CD4-positive, alpha-beta memory T cell (primary cell): ENCODE data around the gene TSPYL4. TPM values are rescaled to one million over a fixed set of nuclear protein-coding genes. Genes with fewer than 3 reads are reported as not detected.

Source experiments
- CTCF ChIA-PET: fragments of 350-600 bp; sonication (Branson Sonifier 250); formaldehyde crosslinking; loops from one replicate; lab custom pipeline; 2021; ENCODE audit warnings: inconsistent platforms; ENCODE audit not compliant: partially characterized antibody; lab: Charles Lee
- POLR2A ChIA-PET: fragments of 350-600 bp; sonication (Branson Sonifier 250); formaldehyde crosslinking; loops from one replicate; lab custom pipeline; 2021; ENCODE audit not compliant: partially characterized antibody; lab: Charles Lee
- DNase-seq, 5 donors: peaks; one replicate each; pipeline versions ENCODE4 v3.0.0 to v3.0.0-alpha.2; 2020 to 2022; ENCODE audit warnings: mixed read lengths in 1 of 5
- H3K27ac ChIP-seq: one replicate; pipeline ENCODE4 v1.7.0; 2013; ENCODE audit warnings: low read depth, low read length
- H3K27me3 ChIP-seq: 2 replicates; pipeline ENCODE4 v1.7.0; 2013; ENCODE audit warnings: mild to moderate bottlenecking, low read length, moderate library complexity; ENCODE audit not compliant: insufficient read depth
- H3K36me3 ChIP-seq: 2 replicates; pipeline ENCODE4 v1.7.0; 2013; ENCODE audit warnings: mild to moderate bottlenecking, low read length, moderate library complexity; ENCODE audit not compliant: insufficient read depth
- H3K4me1 ChIP-seq: 2 replicates; pipeline ENCODE4 v1.7.0; 2013; ENCODE audit warnings: mild to moderate bottlenecking, low read length, moderate library complexity; ENCODE audit not compliant: insufficient read depth
- H3K4me3 ChIP-seq, 2 donors: one replicate each; pipeline ENCODE4 v1.7.0; 2013; ENCODE audit warnings: low read length in 2 of 2, mild to moderate bottlenecking in 1 of 2
- H3K9me3 ChIP-seq, 2 donors: one replicate each; pipeline ENCODE4 v1.7.0; 2013; ENCODE audit warnings: low read length in 2 of 2, control low read depth in 1 of 2; ENCODE audit not compliant: control insufficient read depth in 1 of 2
- H3K27ac Mint-ChIP-seq, 7 donors: one replicate each; pipeline ENCODE4 v1.8.0; 2020 to 2021; ENCODE audit warnings: mixed read lengths in 7 of 7, mild to moderate bottlenecking in 6 of 7, inconsistent platforms in 3 of 7, moderate library complexity in 3 of 7
- H3K27me3 Mint-ChIP-seq, 2 donors: one replicate each; pipeline ENCODE4 v1.8.0; 2020 to 2021; ENCODE audit warnings: mixed read lengths in 2 of 2
- H3K36me3 Mint-ChIP-seq, 2 donors: one replicate each; pipeline ENCODE4 v1.8.0; 2020 to 2021; ENCODE audit warnings: mixed read lengths in 2 of 2, inconsistent platforms in 1 of 2, mild to moderate bottlenecking in 1 of 2
- H3K4me1 Mint-ChIP-seq, 4 donors: one replicate each; pipeline ENCODE4 v1.8.0; 2020 to 2021; ENCODE audit warnings: mixed read lengths in 4 of 4, mild to moderate bottlenecking in 1 of 4
- H3K4me3 Mint-ChIP-seq, 8 donors: one replicate each; pipeline ENCODE4 v1.8.0; 2020 to 2021; ENCODE audit warnings: mixed read lengths in 8 of 8, mild to moderate bottlenecking in 7 of 8, moderate library complexity in 6 of 8, inconsistent platforms in 3 of 8
- H3K9me3 Mint-ChIP-seq, 8 donors: one replicate each; pipeline ENCODE4 v1.8.0; 2020 to 2021; ENCODE audit warnings: mixed read lengths in 8 of 8, mild to moderate bottlenecking in 5 of 8, inconsistent platforms in 3 of 8, moderate library complexity in 1 of 8
- intact Hi-C: fragments of 100-400 bp; cut with micrococcal nuclease; formaldehyde crosslinking; loops from one replicate; pipeline ENCODE4 v1.15.1; 2023
- polyA plus RNA-seq, 2 donors: library from polyadenylated mRNA; unstranded; fragments of 300-500 nt; fragmentation: Illumina TruSeq; gene quantifications; one replicate each; pipeline ENCODE4 v1.2.3, GENCODE V29; 2021
- total RNA-seq, 2 experiments: library from RNA; stranded (reverse); gene quantifications; one replicate each; pipeline ENCODE4 v1.2.3, GENCODE V29; 2021

TSPYL4 gene
- total and polyA plus RNA-seq, 4 experiments from 2014 or later: 8.0 to 23.0 (median 18.6) TPM

- Mint-ChIP-seq H3K4me1 (peaks cover 9 to 37% (median 24%) of the 10 kb centered on the region in 4 donors), H3K9me3 (no peaks in the 10 kb centered on the region), H3K4me3 (no peak overlapping the region), H3K27me3 (no peaks in the 10 kb centered on the region), H3K36me3 (peaks cover 0 to 8% of the 10 kb centered on the region in 2 donors), H3K27ac (no peak overlapping the region)
- CTCF ChIA-PET: interaction anchor here (0.7 to 5.3 kb wide), 4 partner anchors 14 to 37 kb away, joined by 3 to 28 read pairs (median 4); partner anchors contain the start of gene TSPYL1
- H3K27me3 ChIP-seq: no peaks in the 10 kb centered on the region
- H3K27ac ChIP-seq: peak overlapping the region; percentile 97
- H3K36me3 ChIP-seq: no peaks in the 10 kb centered on the region
- H3K9me3 ChIP-seq: no peaks in the 10 kb centered on the region
- intact Hi-C loops: loop anchor here (2.0 to 10.0 kb wide), 2 partner anchors 148 to 428 kb away; partner anchors contain the start of genes KPNA5 and NT5DC1
- DNase-seq: no peak
- peak overlapping the region; percentile 66 to 96 for H3K4me3 ChIP-seq
- POLR2A ChIA-PET: interaction anchor here (1.0 to 4.6 kb wide), 7 partner anchors 9 to 428 kb away, joined by 3 to 79 read pairs (median 5); partner anchors contain the start of genes KPNA5, NT5DC1, RWDD1 and TSPYL1
- H3K4me1 ChIP-seq: peaks cover 45% of the 10 kb centered on the region
These were observed 729 bp downstream of the TSPYL4 start for GRCh38 chr6:116253188-116253504.

- intact Hi-C loops: loop anchor here (2.0 to 10.0 kb wide), 2 partner anchors 147 to 429 kb away; partner anchors contain the start of genes KPNA5 and NT5DC1
- ChIA-PET POLR2A (interaction anchor here (4.6 kb wide), 1 partner anchor 27 kb away, joined by 79 read pairs; the partner anchor contains the start of gene TSPYL1), CTCF (interaction anchor here (0.8 to 5.3 kb wide), 3 partner anchors 18 to 36 kb away, joined by 3 to 28 read pairs (median 5); no protein-coding TSS in a partner anchor)
- no peaks in the 10 kb centered on the region for H3K9me3 ChIP-seq
- H3K36me3 ChIP-seq: no peaks in the 10 kb centered on the region
- DNase-seq: no peak
- H3K4me3 ChIP-seq: no peak overlapping the region
- peaks cover 45% of the 10 kb centered on the region for H3K4me1 ChIP-seq
- Mint-ChIP-seq H3K36me3 (peaks cover 0 to 8% of the 10 kb centered on the region in 2 donors), H3K9me3 (no peaks in the 10 kb centered on the region), H3K4me3 (peak overlapping the region in 5 of 8 donors; percentile 56 to 78 (median 64)), H3K4me1 (peaks cover 12 to 38% (median 26%) of the 10 kb centered on the region in 4 donors), H3K27me3 (no peaks in the 10 kb centered on the region), H3K27ac (peak overlapping the region in 5 of 7 donors; percentile 26 to 85 (median 74))
- H3K27me3 ChIP-seq: no peaks in the 10 kb centered on the region
- H3K27ac ChIP-seq: peak overlapping the region; percentile 97
These were observed 2.1 kb downstream of the TSPYL4 start for GRCh38 chr6:116251568-116252384.

GRCh38 chr6:116248577-116248976, 5.3 kb downstream of the TSPYL4 start:
- Mint-ChIP-seq H3K4me1 (peaks cover 12 to 38% (median 26%) of the 10 kb centered on the region in 4 donors), H3K27me3 (no peaks in the 10 kb centered on the region), H3K9me3 (no peaks in the 10 kb centered on the region), H3K36me3 (peaks cover 7 to 17% of the 10 kb centered on the region in 2 donors), H3K4me3 (peak overlapping the region in 1 of 8 donors; percentile 4), H3K27ac (peak overlapping the region; percentile 10 to 73 (median 59))
- no peak for DNase-seq
- Histone ChIP-seq H3K27me3 (no peaks in the 10 kb centered on the region), H3K4me1 (peaks cover 39% of the 10 kb centered on the region), H3K36me3 (no peaks in the 10 kb centered on the region), H3K27ac (no peak overlapping the region), H3K9me3 (no peaks in the 10 kb centered on the region), H3K4me3 (no peak overlapping the region)
- POLR2A ChIA-PET: no interaction called here
- intact Hi-C loops: no loop called here
- CTCF ChIA-PET: no interaction called here

GRCh38 chr6:116247285-116247684, 6.6 kb downstream of the TSPYL4 start:
- no peaks in the 10 kb centered on the region for H3K36me3 ChIP-seq
- no peak overlapping the region for H3K4me3 ChIP-seq
- ChIA-PET POLR2A (interaction anchor here (1.0 kb wide), 1 partner anchor 32 kb away, joined by 3 read pairs; the partner anchor contains the start of gene TSPYL1), CTCF (interaction anchor here (0.9 to 1.2 kb wide), 2 partner anchors 21 to 41 kb away, joined by 3 to 4 read pairs; no protein-coding TSS in a partner anchor)
- Mint-ChIP-seq H3K4me1 (peaks cover 12 to 34% (median 24%) of the 10 kb centered on the region in 4 donors), H3K27me3 (no peaks in the 10 kb centered on the region), H3K27ac (peak overlapping the region in 2 of 7 donors; percentile 59 to 86), H3K36me3 (peaks cover 7 to 24% of the 10 kb centered on the region in 2 donors), H3K9me3 (no peaks in the 10 kb centered on the region), H3K4me3 (no peak overlapping the region)
- H3K27me3 ChIP-seq: no peaks in the 10 kb centered on the region
- H3K4me1 ChIP-seq: peaks cover 28% of the 10 kb centered on the region
- H3K27ac ChIP-seq: no peak overlapping the region
- intact Hi-C loops: no loop called here
- H3K9me3 ChIP-seq: no peaks in the 10 kb centered on the region
- no peak for DNase-seq

GRCh38 chr6:116246089-116246488, 7.8 kb downstream of the TSPYL4 start:
- Mint-ChIP-seq H3K36me3 (peaks cover 7 to 20% of the 10 kb centered on the region in 2 donors), H3K27ac (no peak overlapping the region), H3K4me3 (no peak overlapping the region), H3K4me1 (peaks cover 12 to 23% (median 19%) of the 10 kb centered on the region in 4 donors), H3K27me3 (no peaks in the 10 kb centered on the region), H3K9me3 (no peaks in the 10 kb centered on the region)
- Histone ChIP-seq H3K4me1 (peaks cover 16% of the 10 kb centered on the region), H3K9me3 (no peaks in the 10 kb centered on the region), H3K27me3 (no peaks in the 10 kb centered on the region), H3K27ac (no peak overlapping the region), H3K4me3 (no peak overlapping the region), H3K36me3 (no peaks in the 10 kb centered on the region)
- intact Hi-C loops: no loop called here
- no peak for DNase-seq
- ChIA-PET CTCF (interaction anchor here (1.4 kb wide), 1 partner anchor 28 kb away, joined by 5 read pairs; no protein-coding TSS in a partner anchor), POLR2A (no interaction called here)

- H3K27me3 ChIP-seq: no peaks in the 10 kb centered on the region
- H3K27me3 Mint-ChIP-seq: no peaks in the 10 kb centered on the region
- no peaks in the 10 kb centered on the region for H3K4me1 ChIP-seq
- no peak overlapping the region for H3K27ac ChIP-seq
- ChIA-PET POLR2A (no interaction called here), CTCF (no interaction called here)
- H3K9me3 Mint-ChIP-seq: no peaks in the 10 kb centered on the region
- H3K9me3 ChIP-seq: no peaks in the 10 kb centered on the region
- H3K36me3 Mint-ChIP-seq: peaks cover 17 to 22% of the 10 kb centered on the region in 2 donors
- DNase-seq: peak in 1 of 5 donors; percentile 23
- no peak overlapping the region for H3K4me3 ChIP-seq
- no peak overlapping the region for H3K4me3 Mint-ChIP-seq
- intact Hi-C loops: no loop called here
- H3K27ac Mint-ChIP-seq: peak overlapping the region in 3 of 7 donors; percentile 24 to 57 (median 43)
- peaks cover 10 to 14% (median 11%) of the 10 kb centered on the region in 4 donors for H3K4me1 Mint-ChIP-seq
- H3K36me3 ChIP-seq: peaks cover 2% of the 10 kb centered on the region
These were observed 9.6 kb downstream of the TSPYL4 start for GRCh38 chr6:116244284-116244683.

- Histone ChIP-seq H3K27ac (no peak overlapping the region), H3K4me1 (no peaks in the 10 kb centered on the region), H3K27me3 (no peaks in the 10 kb centered on the region), H3K4me3 (no peak overlapping the region), H3K36me3 (peaks cover 7% of the 10 kb centered on the region), H3K9me3 (no peaks in the 10 kb centered on the region)
- Mint-ChIP-seq H3K36me3 (peaks cover 28 to 38% of the 10 kb centered on the region in 2 donors), H3K4me3 (no peak overlapping the region), H3K4me1 (no peaks in the 10 kb centered on the region), H3K27ac (peak overlapping the region in 1 of 7 donors; percentile 69), H3K9me3 (no peaks in the 10 kb centered on the region), H3K27me3 (no peaks in the 10 kb centered on the region)
- no peak for DNase-seq
- ChIA-PET POLR2A (interaction anchor here (0.8 kb wide), 1 partner anchor 14 kb away, joined by 5 read pairs; the partner anchor contains the start of gene TSPYL4), CTCF (no interaction called here)
- intact Hi-C loops: no loop called here
These were observed 14.0 kb downstream of the TSPYL4 start for GRCh38 chr6:116239856-116240255.
